Colonic mucosa (tissue), 4 donors: Measurements from ENCODE around the gene FOXP1. TPM values are rescaled to one million over a fixed set of nuclear protein-coding genes. Genes with fewer than 3 reads are reported as not detected.

ENCODE experiments used
- DNase-seq: peaks from one replicate; pipeline ENCODE4 v3.0.0-alpha.2; 2020
- H3K27ac ChIP-seq: fragments of 200-600 bp; one replicate; pipeline ENCODE4 v1.8.0; 2021
- H3K27me3 ChIP-seq: fragments of 200-600 bp; one replicate; pipeline ENCODE4 v1.8.0; 2021
- H3K36me3 ChIP-seq: fragments of 200-600 bp; one replicate; pipeline ENCODE4 v1.8.0; 2021
- H3K4me1 ChIP-seq: fragments of 200-600 bp; one replicate; pipeline ENCODE4 v1.8.0; 2021; ENCODE audit warnings: mild to moderate bottlenecking
- H3K4me3 ChIP-seq: fragments of 200-600 bp; one replicate; pipeline ENCODE4 v1.8.0; 2021
- H3K9ac ChIP-seq, 2 donors: one replicate each; pipeline ENCODE4 v1.7.0; 2013; ENCODE audit warnings: control low read depth in 2 of 2, low read depth in 2 of 2, low read length in 2 of 2
- H3K9me3 ChIP-seq: fragments of 200-600 bp; one replicate; pipeline ENCODE4 v1.8.0; 2021
- intact Hi-C: fragments of 100-400 bp; cut with DNase I; formaldehyde crosslinking; loops from one replicate; pipeline ENCODE4 v1.14.1; 2022
- total RNA-seq, 2 donors: library from RNA; stranded (reverse); fragmentation: NEBNext Ultra II Directional in 1 of 2; extraction: Animal tissue kit (Norgen Biotek cat#: 25700) in 1 of 2; gene quantifications; one replicate each; pipeline ENCODE4 v1.2.1, GENCODE V29; 2021
- TF ChIP-seq, protein P1 (sequence below): fragments of 200-600 bp; IDR thresholded peaks from one replicate; pipeline ENCODE4 v1.8.0; 2022; ENCODE audit warnings: antibody characterized with exemption, mild to moderate bottlenecking
- donor health status: healthy.
- donor health status: DM: no; HTN: no; CAD: no.
- donor health status: DM: no; HTN: no; CAD: no.

Gene FOXP1
- total RNA-seq, 2 donors from 2014 or later: 127 to 128 TPM

DNA sequence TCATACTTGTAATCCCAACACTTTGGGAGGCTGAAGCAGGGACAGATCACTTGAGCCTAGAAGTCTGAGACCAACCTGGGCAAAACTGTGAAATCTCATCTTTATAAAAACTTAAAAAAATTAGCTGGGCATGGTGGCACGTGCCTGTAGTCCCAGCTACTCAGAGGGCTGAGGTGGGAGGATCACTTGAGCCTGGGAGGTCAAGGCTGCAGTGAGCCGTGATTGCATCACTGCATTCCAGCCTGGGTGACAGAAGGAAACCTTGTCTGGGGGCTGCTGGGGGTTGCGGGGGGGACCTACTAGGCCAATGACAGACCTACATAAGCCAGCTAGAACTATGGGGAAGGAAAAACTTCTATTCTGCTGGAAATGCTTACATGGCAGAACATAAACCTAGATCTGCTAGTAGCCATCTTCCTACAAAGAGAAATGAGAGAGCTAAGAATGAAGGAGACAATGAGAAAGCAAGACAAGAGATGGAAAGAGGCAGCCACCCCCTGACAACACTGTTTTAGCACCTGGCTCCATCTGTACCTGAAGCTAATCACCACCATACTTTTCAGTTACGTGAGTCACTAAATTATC, 23.9 kb downstream of the FOXP1 start:
- H3K9ac ChIP-seq: no peak overlapping the region
- intact Hi-C loops: no loop called here
- no peak overlapping the region for H3K27ac ChIP-seq
- no peaks in the 10 kb centered on the region for H3K36me3 ChIP-seq
- DNase-seq: no peak
- TF ChIP-seq, protein P1, sequence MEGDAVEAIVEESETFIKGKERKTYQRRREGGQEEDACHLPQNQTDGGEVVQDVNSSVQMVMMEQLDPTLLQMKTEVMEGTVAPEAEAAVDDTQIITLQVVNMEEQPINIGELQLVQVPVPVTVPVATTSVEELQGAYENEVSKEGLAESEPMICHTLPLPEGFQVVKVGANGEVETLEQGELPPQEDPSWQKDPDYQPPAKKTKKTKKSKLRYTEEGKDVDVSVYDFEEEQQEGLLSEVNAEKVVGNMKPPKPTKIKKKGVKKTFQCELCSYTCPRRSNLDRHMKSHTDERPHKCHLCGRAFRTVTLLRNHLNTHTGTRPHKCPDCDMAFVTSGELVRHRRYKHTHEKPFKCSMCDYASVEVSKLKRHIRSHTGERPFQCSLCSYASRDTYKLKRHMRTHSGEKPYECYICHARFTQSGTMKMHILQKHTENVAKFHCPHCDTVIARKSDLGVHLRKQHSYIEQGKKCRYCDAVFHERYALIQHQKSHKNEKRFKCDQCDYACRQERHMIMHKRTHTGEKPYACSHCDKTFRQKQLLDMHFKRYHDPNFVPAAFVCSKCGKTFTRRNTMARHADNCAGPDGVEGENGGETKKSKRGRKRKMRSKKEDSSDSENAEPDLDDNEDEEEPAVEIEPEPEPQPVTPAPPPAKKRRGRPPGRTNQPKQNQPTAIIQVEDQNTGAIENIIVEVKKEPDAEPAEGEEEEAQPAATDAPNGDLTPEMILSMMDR: no peak
- peaks cover 2% of the 10 kb centered on the region for H3K4me1 ChIP-seq
- H3K27me3 ChIP-seq: no peaks in the 10 kb centered on the region
- no peaks in the 10 kb centered on the region for H3K9me3 ChIP-seq
- no peak overlapping the region for H3K4me3 ChIP-seq

DNA sequence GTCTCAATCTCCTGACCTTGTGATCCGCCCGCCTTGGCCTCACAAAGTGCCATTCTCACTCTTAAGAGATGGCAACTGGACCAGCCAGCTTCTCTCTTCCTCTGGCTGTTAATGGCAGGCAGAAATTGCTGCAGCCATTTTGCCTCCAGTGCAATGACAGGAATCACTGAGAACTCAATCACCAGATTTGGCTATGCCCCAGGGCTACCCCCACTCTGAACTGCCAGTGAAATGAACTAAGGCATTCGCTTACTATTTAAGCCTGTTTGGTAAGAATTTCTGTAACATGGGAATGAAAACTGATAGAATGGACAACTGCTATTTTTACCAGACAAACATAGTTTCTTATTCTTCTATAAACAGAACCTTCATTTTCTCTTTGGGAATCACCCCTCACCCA, 24.5 kb downstream of the FOXP1 start:
- Histone ChIP-seq H3K4me1 (peaks cover 2% of the 10 kb centered on the region), H3K9ac (no peak overlapping the region), H3K36me3 (no peaks in the 10 kb centered on the region), H3K27me3 (no peaks in the 10 kb centered on the region), H3K4me3 (no peak overlapping the region), H3K9me3 (no peaks in the 10 kb centered on the region), H3K27ac (no peak overlapping the region)
- TF ChIP-seq, protein P1: no peak
- DNase-seq: no peak
- intact Hi-C loops: no loop called here

DNA sequence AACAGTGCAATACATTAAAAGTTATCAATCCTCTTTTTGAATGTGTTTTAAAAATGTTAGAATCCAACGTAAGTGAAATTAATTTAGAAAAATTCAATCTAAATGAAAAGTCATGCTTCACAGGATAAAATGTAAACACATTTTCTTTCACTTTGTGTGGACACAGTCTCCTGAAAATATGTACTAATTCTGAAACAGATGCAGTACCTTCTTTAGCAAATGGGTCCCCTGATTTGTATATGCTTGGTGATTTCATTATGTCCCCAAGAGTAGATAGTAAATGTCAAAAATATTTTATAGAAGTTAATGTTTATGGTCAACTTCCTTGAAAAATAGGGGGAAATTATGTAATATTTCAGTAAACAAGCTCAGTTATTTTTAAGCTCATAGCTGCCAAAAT, 28.9 kb downstream of the FOXP1 start:
- intact Hi-C loops: no loop called here
- Histone ChIP-seq H3K9me3 (no peaks in the 10 kb centered on the region), H3K36me3 (no peaks in the 10 kb centered on the region), H3K27ac (no peak overlapping the region), H3K9ac (no peak overlapping the region), H3K4me1 (no peaks in the 10 kb centered on the region), H3K4me3 (no peak overlapping the region), H3K27me3 (no peaks in the 10 kb centered on the region)
- TF ChIP-seq, protein P1: no peak
- DNase-seq: no peak

DNA sequence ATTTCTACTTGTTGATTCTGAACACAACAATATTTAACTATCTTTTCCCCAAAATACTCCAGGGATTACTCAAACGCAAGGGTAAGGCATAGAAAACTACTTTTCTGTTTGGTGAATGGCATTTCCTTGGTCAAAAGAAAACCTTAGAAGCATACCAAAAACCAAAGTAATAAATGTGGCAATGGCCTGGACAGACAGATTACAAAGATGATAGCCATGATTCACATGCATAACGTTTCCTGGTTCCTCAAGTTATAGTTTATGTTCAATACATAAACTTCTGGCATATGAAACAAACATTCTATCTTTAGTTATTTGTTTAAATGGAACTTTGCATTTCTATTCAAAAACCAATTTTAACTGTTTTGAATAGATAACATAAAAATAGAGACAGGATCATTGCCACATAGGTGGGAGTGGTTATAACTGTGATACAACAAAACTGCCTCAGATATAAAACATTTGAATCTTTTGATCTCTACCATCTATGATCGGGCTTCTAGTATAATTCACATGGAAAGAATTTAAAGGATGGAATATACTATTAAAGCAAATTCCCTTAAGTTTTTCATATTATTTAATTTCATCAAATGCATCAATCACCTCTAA, 32.1 kb downstream of the FOXP1 start:
- no peak for DNase-seq
- intact Hi-C loops: no loop called here

DNA sequence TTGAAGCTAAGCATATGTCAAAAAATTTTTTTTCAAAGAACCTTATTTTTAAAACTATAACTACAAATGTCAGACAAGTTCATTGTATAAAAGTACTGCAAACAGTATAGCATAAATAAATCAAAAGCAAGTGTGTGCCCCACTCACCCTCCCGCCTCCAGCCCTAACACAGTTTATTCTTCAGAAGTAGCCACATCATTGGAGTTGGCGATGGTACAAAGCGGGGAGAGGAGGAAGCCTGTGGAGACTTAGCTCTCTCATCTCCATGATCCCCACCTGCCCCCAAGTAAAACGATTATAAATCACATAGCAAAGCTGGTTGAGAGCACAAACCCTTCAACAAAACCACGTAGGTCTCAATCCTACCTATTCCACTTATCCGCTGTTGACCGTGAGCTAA, 33.6 kb downstream of the FOXP1 start:
- Histone ChIP-seq H3K4me1 (no peaks in the 10 kb centered on the region), H3K4me3 (no peak overlapping the region), H3K27ac (no peak overlapping the region), H3K27me3 (no peaks in the 10 kb centered on the region), H3K9ac (no peak overlapping the region), H3K36me3 (no peaks in the 10 kb centered on the region), H3K9me3 (no peaks in the 10 kb centered on the region)
- DNase-seq: no peak
- intact Hi-C loops: no loop called here
- TF ChIP-seq, protein P1: no peak

More for the DNA sequence above, 32.1 kb downstream of the FOXP1 start:
- H3K27me3 ChIP-seq: no peaks in the 10 kb centered on the region
- no peaks in the 10 kb centered on the region for H3K4me1 ChIP-seq
- H3K36me3 ChIP-seq: no peaks in the 10 kb centered on the region
- H3K4me3 ChIP-seq: no peak overlapping the region
- TF ChIP-seq, protein P1: no peak
- H3K9ac ChIP-seq: no peak overlapping the region
- H3K27ac ChIP-seq: no peak overlapping the region
- no peaks in the 10 kb centered on the region for H3K9me3 ChIP-seq
